GM12872 (cell line): ENCODE measurements around the gene RBM22.

ENCODE experiments used
- CTCF ChIP-seq: IDR thresholded peaks from 3 replicates; pipeline ENCODE4 v1.5.1; 2011; ENCODE audit warnings: low read depth, mild to moderate bottlenecking, low read length, moderate library complexity; ENCODE audit not compliant: insufficient read depth

The RBM22 gene

GRCh38 chr5:150656191-150657132 lies 44.4 kb downstream of the RBM22 start:
- peak; percentile 73 for TF ChIP-seq CTCF

- no peak for TF ChIP-seq CTCF
Measured at GRCh38 chr5:150655221-150655620, 45.6 kb downstream of the RBM22 start.

GRCh38 chr5:150653762-150654556 lies 46.9 kb downstream of the RBM22 start:
- TF ChIP-seq CTCF, result no peak

- 0 out of 3 replicates have a peak, but pooled peaks have one; percentile 13 for TF ChIP-seq CTCF
Measured at GRCh38 chr5:150653145-150653761, 47.6 kb downstream of the RBM22 start.

- no peak for TF ChIP-seq CTCF
Measured at GRCh38 chr5:150651924-150652671, 48.8 kb downstream of the RBM22 start.

- TF ChIP-seq CTCF, result no peak
Measured at GRCh38 chr5:150651382-150651781, 49.5 kb downstream of the RBM22 start.
